SKM-1 (cell line): ENCODE measurements around the gene WDR1.

Experiments used
- DNase-seq: peaks from one replicate; lab custom pipeline; 2025; ENCODE audit not compliant: unreplicated experiment; lab: John Stamatoyannopoulos, UW

Gene WDR1

GRCh38 chr4:10047967-10048366 is 68.6 kb downstream of the WDR1 start:
- no peak for DNase-seq

DNA sequence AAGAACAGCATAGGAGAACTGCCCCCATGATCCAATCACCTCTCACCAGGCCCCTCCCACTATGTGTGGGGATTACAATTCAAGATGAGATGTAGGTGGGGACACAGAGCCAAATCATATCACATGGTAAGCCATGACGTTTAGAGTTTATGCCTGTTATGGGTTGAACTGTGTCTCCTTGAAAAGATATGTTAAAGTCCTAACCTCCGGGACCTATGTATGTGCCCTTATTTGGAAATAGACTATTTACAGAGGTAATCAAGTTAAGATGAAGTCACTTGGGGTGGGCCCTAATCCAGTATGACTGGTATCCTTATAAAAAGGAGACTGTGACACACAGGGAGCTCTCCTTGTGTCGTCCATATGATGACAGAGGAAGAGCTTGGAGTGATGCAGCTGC is 70.1 kb downstream of the WDR1 start:
- no peak for DNase-seq

- DNase-seq, result no peak
Observed at GRCh38 chr4:10045481-10045880, 71.1 kb downstream of the WDR1 start.

DNA sequence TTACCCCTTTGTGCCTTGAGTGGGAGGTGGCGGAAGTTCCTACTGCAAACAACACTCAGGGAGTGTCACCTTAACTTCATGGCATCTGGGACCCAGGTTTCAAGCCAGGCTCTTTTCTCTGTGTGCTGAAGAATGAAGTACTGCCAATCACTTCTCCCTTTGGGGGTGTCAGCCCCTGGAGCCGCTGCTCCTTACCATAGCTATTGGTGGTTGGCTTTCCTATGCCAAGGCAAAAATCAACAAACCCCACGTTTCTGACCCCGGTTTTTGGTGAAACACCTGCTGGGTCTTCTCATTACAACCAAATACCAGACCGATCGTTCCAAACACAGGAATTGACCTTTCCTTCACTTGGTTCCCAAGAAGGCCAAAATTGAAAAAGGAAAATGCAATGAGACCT is 75.6 kb downstream of the WDR1 start:
- DNase-seq, result no peak

- DNase-seq, result no peak
Observed at GRCh38 chr4:10040049-10040892, 76.3 kb downstream of the WDR1 start.

DNA sequence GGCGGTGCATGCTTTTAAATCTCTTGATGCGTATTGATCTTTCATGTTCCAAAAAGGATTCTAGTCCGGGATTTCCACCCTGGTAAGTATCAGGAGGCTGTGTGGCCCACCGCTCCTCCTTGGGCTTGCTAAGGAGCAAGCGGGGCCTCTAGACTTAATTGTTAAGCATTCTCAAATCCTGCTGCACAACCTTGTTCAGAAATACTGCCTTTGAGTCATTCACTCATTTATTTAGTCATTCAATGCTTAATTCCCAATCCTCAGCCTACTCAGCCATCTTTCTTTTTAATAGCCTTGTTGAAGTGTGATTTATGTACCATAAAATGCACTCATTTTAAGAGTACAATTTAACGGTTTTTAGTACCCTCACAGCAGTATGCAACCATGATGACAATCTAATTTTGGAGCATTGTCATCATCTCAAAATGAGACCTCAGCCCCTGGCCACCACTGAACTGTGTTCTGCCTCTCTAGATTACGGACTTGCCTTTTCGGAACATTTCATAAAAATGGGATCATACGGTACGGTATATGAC is 79.7 kb downstream of the WDR1 start:
- no peak for DNase-seq

- no peak for DNase-seq
Observed at GRCh38 chr4:10035130-10035529, 81.5 kb downstream of the WDR1 start.

- DNase-seq, result no peak
Observed at GRCh38 chr4:10034612-10035104, 81.9 kb downstream of the WDR1 start.

GRCh38 chr4:10034136-10034535 is 82.5 kb downstream of the WDR1 start:
- DNase-seq, result no peak

GRCh38 chr4:10033191-10033881 is 83.3 kb downstream of the WDR1 start:
- no peak for DNase-seq

- DNase-seq, result peak; percentile 97
Observed at GRCh38 chr4:10032625-10033024, 84.0 kb downstream of the WDR1 start.

GRCh38 chr4:10031668-10032590 is 84.7 kb downstream of the WDR1 start:
- DNase-seq, result no peak

GRCh38 chr4:10030972-10031667 is 85.5 kb downstream of the WDR1 start:
- DNase-seq, result no peak

DNA sequence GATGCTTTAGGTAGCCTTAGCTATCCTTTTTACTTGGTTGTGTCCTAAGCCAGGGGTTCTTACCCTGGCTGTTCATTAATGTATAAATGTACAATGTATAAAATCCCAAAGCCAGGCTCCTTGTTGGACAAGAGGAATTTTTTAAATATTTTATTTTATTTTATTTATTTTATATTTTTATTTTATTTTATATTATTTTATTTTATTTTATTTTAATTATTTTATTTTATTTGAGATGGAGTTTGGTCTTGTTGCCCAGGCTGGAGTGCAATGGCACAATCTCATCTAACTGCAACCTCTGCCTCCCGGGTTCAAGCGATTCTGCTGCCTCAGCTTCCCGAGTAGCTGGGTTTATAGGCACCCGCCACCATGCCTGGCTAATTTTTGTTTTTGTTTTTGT is 87.2 kb downstream of the WDR1 start:
- no peak for DNase-seq

GRCh38 chr4:10028910-10029309 is 87.7 kb downstream of the WDR1 start:
- DNase-seq, result no peak

DNA sequence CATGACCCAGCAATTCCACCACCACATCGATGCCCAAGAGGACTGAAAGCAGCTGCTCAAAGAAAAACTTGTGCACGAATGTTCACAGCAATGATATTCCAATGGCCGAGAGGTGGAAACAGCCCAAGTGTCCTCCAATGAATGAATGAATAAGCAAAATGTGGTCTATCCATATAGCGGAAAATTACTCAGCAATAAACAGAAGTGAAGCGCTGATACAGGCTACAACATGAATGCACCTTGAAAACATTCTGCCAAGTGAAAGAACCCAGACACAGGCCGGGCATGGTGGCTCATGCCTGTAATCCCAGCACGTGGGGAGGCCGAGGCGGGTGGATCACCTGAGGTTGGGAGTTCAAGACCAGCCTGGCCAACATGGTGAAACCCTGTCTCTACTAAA is 90.1 kb downstream of the WDR1 start:
- DNase-seq, result no peak

DNA sequence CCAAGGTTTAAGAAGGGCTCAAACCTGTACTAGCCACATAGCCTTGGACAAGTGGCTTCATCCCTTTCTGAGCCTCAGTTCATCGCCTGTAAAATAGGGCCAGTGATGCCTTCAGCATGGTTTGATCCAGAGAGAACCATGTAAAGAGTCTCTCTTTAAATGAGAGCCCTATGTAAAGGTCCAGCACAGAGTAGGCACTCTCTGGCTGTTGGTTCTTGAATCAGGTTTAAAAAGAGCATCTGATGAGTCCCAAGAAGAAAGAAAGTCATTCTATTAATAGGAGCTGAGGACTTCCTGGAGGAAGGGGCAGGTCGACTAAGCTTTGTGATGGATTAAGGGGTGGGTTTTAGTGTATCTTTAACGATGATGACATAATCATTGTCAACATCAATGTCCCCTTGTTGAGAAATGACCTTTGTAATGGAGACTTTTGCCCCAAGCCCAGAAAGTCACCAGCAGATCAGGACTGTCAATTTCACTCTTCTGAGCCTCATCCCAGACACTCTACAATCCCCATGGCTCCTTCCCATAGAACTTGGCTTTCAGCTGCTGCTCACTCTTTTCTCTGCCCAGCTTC is 91.3 kb downstream of the WDR1 start:
- DNase-seq, result no peak
